Measurements from ENCODE around the gene AFTPH.

DNA sequence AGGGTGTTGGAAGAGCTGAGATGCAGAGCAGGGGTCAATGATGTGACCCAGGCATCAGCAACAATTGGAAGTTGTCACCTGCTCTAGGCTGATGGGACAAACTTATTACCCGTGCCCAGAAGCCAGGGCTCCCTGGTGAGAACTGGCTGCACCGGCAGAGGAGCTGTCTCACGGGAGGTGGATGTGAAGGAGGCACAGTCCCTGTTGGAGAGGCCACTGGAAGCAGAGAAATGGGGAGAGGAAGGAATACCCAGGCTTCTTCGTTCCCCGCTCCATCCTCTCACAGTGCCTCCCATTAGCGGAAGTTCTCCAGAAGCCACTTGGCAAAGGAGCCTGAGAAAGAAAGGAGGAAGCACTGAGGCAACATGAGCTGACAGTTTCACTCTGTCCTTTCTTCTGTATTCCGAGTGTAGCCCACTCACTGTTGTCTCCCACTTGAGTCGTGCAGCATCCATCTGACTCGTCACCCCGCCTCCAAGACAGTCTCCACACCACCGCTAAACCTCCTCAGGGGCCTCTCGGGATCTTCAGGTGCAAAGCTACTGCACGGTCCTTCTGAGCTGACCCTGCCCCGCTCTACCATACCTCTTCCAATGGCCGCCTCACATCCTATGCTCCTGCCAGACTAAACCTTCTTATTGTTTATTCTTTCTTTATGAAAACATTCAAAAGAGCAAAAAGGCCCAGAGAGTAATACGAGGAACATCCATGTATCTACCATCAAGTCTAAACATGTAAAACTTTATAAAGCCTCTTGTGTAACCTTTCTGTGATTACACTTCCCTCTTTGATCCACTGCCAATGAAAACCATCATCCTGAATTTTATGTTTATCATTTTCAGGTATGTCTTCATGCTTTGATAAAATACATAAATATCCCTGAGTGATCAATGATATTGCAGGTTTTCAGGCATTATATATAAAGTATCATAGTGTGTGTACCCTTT, 19.1 kb upstream of the AFTPH start:
- TF ChIP-seq JUNB (IDR thresholded peaks at IDR 0.05): no peak
- no peak for TF ChIP-seq USF2 (IDR thresholded peaks at IDR 0.05)
- TF ChIP-seq FOXS1 (CRISPR knock-in tag; IDR thresholded peaks at IDR 0.05): no peak
- TF ChIP-seq CTCF (IDR thresholded peaks at IDR 0.05): no peak
- no peak for TF ChIP-seq RFX5 (IDR thresholded peaks at IDR 0.05)
- TF ChIP-seq ZSCAN20 (CRISPR knock-in tag; IDR thresholded peaks at IDR 0.05): no peak
- TF ChIP-seq POLR2AphosphoS2 (conservative IDR thresholded peaks at IDR 0.05; ENCODE audit: low read length): no peak

All from A549 (cell line).